ENCODE measurements around the gene CDH22.

- TF ChIP-seq ZNF197 (CRISPR knock-in tag; IDR thresholded peaks at IDR 0.05; ENCODE audit: low read depth) (no peak), POLR2A (conservative IDR thresholded peaks at IDR 0.05) (no peak), NFRKB (IDR thresholded peaks at IDR 0.05; ENCODE audit: low read depth) (no peak), THRAP3 (IDR thresholded peaks at IDR 0.05; ENCODE audit: borderline replicate concordance) (no peak), BCOR (IDR thresholded peaks at IDR 0.05) (no peak)
- TF ChIP-seq, protein P1, sequence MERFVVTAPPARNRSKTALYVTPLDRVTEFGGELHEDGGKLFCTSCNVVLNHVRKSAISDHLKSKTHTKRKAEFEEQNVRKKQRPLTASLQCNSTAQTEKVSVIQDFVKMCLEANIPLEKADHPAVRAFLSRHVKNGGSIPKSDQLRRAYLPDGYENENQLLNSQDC (CRISPR knock-in tag; IDR thresholded peaks at IDR 0.05), result no peak
These were observed 30.7 kb downstream of the CDH22 start for GRCh38 chr20:46277602-46278001.
